Vagina (tissue), 2 donors: ENCODE measurements around the gene NETO1. TPM values are rescaled to one million over a fixed set of nuclear protein-coding genes. Genes with fewer than 3 reads are reported as not detected.

Experiments used
- DNase-seq, 2 donors: peaks; one replicate each; pipeline ENCODE4 v3.0.0-alpha.2; 2017; ENCODE audit errors: extremely low spot score in 2 of 2
- H3K27ac ChIP-seq: fragments of 200-600 bp; sonication (generic); one replicate; pipeline ENCODE4 v1.5.1; 2019
- H3K27me3 ChIP-seq: fragments of 200-600 bp; sonication (generic); one replicate; pipeline ENCODE4 v1.5.1; 2019
- H3K36me3 ChIP-seq, 2 donors: fragments of 200-600 bp; sonication (generic); one replicate each; pipeline ENCODE4 v1.5.1; 2017 to 2019
- H3K4me1 ChIP-seq: fragments of 200-600 bp; sonication (generic); one replicate; pipeline ENCODE4 v1.5.1; 2019
- H3K4me3 ChIP-seq, 2 donors: fragments of 200-600 bp; sonication (generic); 1 replicate in 1 of 2; 2 replicates in 1 of 2; pipeline ENCODE4 v1.5.1; 2016 to 2019
- H3K9me3 ChIP-seq: fragments of 200-600 bp; sonication (generic); one replicate; pipeline ENCODE4 v1.5.1; 2019
- POLR2A ChIP-seq, 2 donors: fragments of 450-650 bp; IDR thresholded peaks; one replicate each; pipeline ENCODE4 v1.6.1; 2017; ENCODE audit warnings: antibody characterized with exemption in 2 of 2, mild to moderate bottlenecking in 2 of 2, moderate library complexity in 2 of 2
- POLR2AphosphoS5 ChIP-seq, 2 donors: sonication (generic); formaldehyde crosslinking; IDR thresholded peaks; one replicate each; pipeline ENCODE4 v1.9.0; 2017; ENCODE audit warnings: antibody characterized with exemption in 2 of 2, mild to moderate bottlenecking in 2 of 2, low read depth in 1 of 2; ENCODE audit not compliant: insufficient read depth in 1 of 2
- intact Hi-C: fragments of 100-400 bp; cut with DNase I; formaldehyde crosslinking; loops from one replicate; pipeline ENCODE4 v1.15.1; 2023
- total RNA-seq: library from RNA; depleted of rRNA; stranded (reverse); fragments of >200 nt; gene quantifications from one replicate; pipeline ENCODE4 v1.2.3, GENCODE V29; 2016
- TF ChIP-seq, protein P1 (sequence below), 3 experiments: fragments of 450-650 bp in 2 of 3; fragments of 200-600 bp in 1 of 3; sonication (generic) in 1 of 3; IDR thresholded peaks; one replicate each; pipeline ENCODE4 v1.5.1; 2017 to 2019; ENCODE audit warnings: antibody characterized with exemption in 3 of 3, mild to moderate bottlenecking in 2 of 3, moderate library complexity in 2 of 3

NETO1 gene
- total RNA-seq, 1 donor from 2014 or later = not detected

DNA sequence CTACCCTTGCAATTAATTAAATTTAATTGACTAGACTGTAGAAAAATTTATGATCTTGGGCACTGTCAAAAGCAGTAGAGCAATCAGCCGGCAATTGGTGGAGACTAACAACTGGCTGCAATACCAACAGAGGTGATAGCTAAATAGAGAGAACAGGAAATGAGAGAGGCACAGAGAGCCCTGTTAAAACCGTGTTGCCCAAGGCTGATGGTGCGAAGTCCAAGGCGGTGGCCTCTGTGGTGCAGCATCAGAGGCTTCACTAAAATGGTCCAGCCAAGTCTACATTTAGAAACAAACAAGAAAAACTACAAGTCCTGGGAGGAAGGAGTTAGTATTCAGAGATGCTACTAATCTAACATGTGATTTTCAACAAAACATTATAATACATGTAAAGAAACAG, 115.6 kb downstream of the NETO1 start:
- intact Hi-C loops = no loop called here
- no peaks in the 10 kb centered on the region for H3K9me3 ChIP-seq
- no peaks in the 10 kb centered on the region for H3K27me3 ChIP-seq
- no peaks in the 10 kb centered on the region for H3K36me3 ChIP-seq
- H3K4me1 ChIP-seq = no peaks in the 10 kb centered on the region
- H3K27ac ChIP-seq = no peak overlapping the region
- TF ChIP-seq POLR2A (IDR thresholded peaks at IDR 0.05) (no peak), POLR2AphosphoS5 (IDR thresholded peaks at IDR 0.05; ENCODE audit: insufficient read depth in 1 of 2, low read depth in 1 of 2) (no peak)
- TF ChIP-seq, protein P1, sequence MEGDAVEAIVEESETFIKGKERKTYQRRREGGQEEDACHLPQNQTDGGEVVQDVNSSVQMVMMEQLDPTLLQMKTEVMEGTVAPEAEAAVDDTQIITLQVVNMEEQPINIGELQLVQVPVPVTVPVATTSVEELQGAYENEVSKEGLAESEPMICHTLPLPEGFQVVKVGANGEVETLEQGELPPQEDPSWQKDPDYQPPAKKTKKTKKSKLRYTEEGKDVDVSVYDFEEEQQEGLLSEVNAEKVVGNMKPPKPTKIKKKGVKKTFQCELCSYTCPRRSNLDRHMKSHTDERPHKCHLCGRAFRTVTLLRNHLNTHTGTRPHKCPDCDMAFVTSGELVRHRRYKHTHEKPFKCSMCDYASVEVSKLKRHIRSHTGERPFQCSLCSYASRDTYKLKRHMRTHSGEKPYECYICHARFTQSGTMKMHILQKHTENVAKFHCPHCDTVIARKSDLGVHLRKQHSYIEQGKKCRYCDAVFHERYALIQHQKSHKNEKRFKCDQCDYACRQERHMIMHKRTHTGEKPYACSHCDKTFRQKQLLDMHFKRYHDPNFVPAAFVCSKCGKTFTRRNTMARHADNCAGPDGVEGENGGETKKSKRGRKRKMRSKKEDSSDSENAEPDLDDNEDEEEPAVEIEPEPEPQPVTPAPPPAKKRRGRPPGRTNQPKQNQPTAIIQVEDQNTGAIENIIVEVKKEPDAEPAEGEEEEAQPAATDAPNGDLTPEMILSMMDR (IDR thresholded peaks at IDR 0.05) = no peak
- no peak for DNase-seq
- H3K4me3 ChIP-seq = no peak overlapping the region

GRCh38 chr18:72742002-72742401, 125.8 kb downstream of the NETO1 start:
- Histone ChIP-seq H3K4me1 (no peaks in the 10 kb centered on the region), H3K36me3 (no peaks in the 10 kb centered on the region), H3K9me3 (no peaks in the 10 kb centered on the region), H3K27me3 (no peaks in the 10 kb centered on the region), H3K4me3 (no peak overlapping the region), H3K27ac (no peak overlapping the region)
- intact Hi-C loops = no loop called here
- no peak for DNase-seq
- no peak for TF ChIP-seq POLR2A (IDR thresholded peaks at IDR 0.05)
- TF ChIP-seq, protein P1 (IDR thresholded peaks at IDR 0.05) = no peak
- TF ChIP-seq POLR2AphosphoS5 (IDR thresholded peaks at IDR 0.05; ENCODE audit: insufficient read depth in 1 of 2, low read depth in 1 of 2) = no peak

- intact Hi-C loops = no loop called here
- H3K4me1 ChIP-seq = no peaks in the 10 kb centered on the region
- H3K27me3 ChIP-seq = no peaks in the 10 kb centered on the region
- TF ChIP-seq, protein P1 (IDR thresholded peaks at IDR 0.05) = no peak
- TF ChIP-seq POLR2A (IDR thresholded peaks at IDR 0.05) (no peak), POLR2AphosphoS5 (IDR thresholded peaks at IDR 0.05; ENCODE audit: insufficient read depth in 1 of 2, low read depth in 1 of 2) (no peak)
- H3K9me3 ChIP-seq = no peaks in the 10 kb centered on the region
- H3K27ac ChIP-seq = no peak overlapping the region
- no peak overlapping the region for H3K4me3 ChIP-seq
- no peak for DNase-seq
- no peaks in the 10 kb centered on the region for H3K36me3 ChIP-seq
Observed at GRCh38 chr18:72738136-72738535, 129.7 kb downstream of the NETO1 start.

DNA sequence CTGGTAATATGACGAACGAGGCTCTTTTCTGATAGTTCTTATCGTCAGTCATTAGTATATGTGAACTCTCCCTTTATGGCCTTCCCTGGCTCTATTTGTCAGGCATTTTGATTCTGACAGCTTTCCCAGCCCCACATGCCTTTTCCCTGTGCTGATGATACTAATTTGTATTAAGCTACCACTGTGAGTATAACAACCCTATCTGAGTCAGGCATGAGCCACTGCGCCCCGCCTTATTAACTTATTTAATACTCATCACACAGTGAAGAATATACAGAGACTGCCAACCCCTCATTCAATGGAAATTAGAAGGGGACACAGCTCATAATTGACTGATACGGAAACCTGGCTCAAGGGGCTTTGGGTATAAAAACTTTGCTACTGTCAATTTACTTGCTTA, 140.0 kb downstream of the NETO1 start:
- Histone ChIP-seq H3K4me3 (no peak overlapping the region), H3K4me1 (no peaks in the 10 kb centered on the region), H3K36me3 (no peaks in the 10 kb centered on the region), H3K9me3 (no peaks in the 10 kb centered on the region), H3K27me3 (no peaks in the 10 kb centered on the region), H3K27ac (no peak overlapping the region)
- DNase-seq = no peak
- intact Hi-C loops = no loop called here
- TF ChIP-seq, protein P1 (IDR thresholded peaks at IDR 0.05) = no peak
- no peak for TF ChIP-seq POLR2A (IDR thresholded peaks at IDR 0.05)

GRCh38 chr18:72727038-72727655, 140.6 kb downstream of the NETO1 start:
- intact Hi-C loops = no loop called here
- H3K27ac ChIP-seq = no peak overlapping the region
- no peaks in the 10 kb centered on the region for H3K27me3 ChIP-seq
- H3K4me1 ChIP-seq = no peaks in the 10 kb centered on the region
- H3K4me3 ChIP-seq = no peak overlapping the region
- no peak for DNase-seq
- no peaks in the 10 kb centered on the region for H3K36me3 ChIP-seq
- TF ChIP-seq POLR2AphosphoS5 (IDR thresholded peaks at IDR 0.05; ENCODE audit: insufficient read depth in 1 of 2, low read depth in 1 of 2) (no peak), POLR2A (IDR thresholded peaks at IDR 0.05) (no peak)
- TF ChIP-seq, protein P1 (IDR thresholded peaks at IDR 0.05) = no peak
- H3K9me3 ChIP-seq = no peaks in the 10 kb centered on the region
